Stimulated activated CD4-positive, alpha-beta T cell treated with anti-CD3 and anti-CD28 coated beads, Interleukin-1b, Interleukin-23, amount 100 ng/mL, for 1 hour (primary cell): ENCODE data around the gene ROR1.

ENCODE experiments used
- DNase-seq, 2 donors: peaks; one replicate each; pipeline ENCODE4 v3.0.0-alpha.2; 2020; ENCODE audit warnings: low read depth in 2 of 2

ROR1 gene

DNA sequence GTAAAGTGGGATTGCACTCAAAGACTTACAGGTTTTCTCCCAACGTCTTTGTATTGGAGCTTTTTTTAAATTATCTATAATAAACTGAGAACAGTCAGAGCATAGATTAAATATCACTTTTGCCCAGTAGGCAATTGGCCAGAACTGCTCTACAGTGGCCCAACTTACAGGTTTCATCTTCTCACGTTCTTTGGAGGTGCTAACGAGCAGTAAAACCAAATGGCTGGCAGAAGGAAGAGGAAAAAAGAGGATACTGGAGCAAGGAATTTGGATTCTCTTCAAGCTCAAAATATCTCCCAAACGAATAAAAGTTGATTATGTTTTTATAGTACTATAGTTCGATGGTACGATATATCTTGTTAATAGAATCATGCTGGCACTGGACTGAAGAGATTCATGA is 201.1 kb downstream of the ROR1 start:
- no peak for DNase-seq

DNA sequence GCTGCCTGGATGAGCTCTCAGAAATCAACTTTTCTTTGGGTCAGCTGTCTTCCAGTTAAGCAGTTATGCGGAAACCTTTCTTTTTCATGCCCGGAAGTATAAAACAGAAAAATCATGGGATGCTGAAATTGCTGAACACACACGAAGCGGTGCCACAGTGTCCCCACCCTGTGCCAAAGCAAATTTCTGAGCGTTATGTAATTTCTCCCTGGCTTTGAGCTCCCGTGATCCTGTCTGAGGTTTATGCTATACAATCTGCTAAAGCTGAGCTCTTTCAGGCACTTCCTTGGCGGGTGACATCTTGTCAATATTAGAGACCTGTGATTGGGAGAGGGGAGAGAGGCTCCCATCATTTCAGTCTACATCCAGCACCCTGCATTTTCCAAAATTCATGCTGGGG is 201.7 kb downstream of the ROR1 start:
- no peak for DNase-seq

DNA sequence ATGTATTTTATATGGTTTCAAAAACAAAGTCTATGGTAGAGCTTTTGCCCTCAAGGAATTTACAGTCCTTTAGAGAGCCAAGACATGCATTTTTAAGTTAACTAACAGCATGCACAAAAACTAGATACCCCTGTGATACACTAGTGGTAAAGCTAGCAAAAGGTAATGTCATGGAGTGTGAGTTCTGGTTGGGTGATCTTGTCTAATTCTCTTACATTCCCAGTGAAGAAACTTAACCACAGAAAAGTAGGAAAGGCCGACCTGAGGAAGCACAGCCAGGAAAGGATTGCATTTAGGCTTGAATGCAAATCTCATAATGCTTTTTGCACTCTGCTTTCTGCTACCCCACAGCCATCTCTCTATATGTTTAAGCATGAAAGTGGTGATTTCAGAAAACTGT is 202.2 kb downstream of the ROR1 start:
- DNase-seq, result no peak

DNA sequence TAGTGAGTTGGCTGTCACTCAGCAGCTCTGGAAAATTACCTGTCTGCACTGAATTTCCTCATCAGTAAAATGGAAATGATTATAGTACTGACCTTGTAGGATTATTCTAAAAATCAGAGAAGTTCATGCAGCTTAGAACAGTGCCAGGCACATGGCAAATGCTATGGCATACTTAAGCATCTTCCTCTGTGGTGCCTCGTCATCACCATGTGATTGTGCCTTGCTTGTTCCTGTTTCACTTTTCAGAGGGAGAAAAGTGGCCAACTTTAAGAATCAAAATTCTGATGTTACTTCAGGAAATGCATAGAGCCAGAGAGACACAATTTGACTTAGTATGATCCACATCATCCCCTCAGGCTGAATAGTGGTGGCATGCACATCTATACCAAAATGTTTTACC is 203.6 kb downstream of the ROR1 start:
- no peak for DNase-seq

GRCh38 chr1:63980740-63981407 is 207.1 kb downstream of the ROR1 start:
- no peak for DNase-seq

- no peak for DNase-seq
These were observed 207.6 kb downstream of the ROR1 start for GRCh38 chr1:63981408-63981773.

DNA sequence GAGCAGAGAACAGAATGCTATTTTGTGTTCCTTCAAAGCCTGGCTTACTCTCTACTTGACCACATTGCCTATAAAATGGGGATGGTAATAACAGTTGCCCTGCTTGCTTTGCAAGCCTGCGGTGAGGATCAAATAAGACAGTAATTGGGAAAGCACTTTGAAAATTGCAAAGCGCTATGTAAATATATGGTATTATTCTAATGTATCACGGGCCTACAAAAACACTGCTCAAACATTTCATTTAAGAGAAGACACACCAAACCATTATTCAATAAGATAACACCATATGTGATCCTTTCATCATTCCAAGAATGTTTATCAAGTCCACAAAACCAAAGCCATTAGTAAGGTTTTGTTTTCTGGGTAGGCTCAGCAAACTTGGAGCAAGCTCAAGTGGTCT is 208.4 kb downstream of the ROR1 start:
- no peak for DNase-seq

DNA sequence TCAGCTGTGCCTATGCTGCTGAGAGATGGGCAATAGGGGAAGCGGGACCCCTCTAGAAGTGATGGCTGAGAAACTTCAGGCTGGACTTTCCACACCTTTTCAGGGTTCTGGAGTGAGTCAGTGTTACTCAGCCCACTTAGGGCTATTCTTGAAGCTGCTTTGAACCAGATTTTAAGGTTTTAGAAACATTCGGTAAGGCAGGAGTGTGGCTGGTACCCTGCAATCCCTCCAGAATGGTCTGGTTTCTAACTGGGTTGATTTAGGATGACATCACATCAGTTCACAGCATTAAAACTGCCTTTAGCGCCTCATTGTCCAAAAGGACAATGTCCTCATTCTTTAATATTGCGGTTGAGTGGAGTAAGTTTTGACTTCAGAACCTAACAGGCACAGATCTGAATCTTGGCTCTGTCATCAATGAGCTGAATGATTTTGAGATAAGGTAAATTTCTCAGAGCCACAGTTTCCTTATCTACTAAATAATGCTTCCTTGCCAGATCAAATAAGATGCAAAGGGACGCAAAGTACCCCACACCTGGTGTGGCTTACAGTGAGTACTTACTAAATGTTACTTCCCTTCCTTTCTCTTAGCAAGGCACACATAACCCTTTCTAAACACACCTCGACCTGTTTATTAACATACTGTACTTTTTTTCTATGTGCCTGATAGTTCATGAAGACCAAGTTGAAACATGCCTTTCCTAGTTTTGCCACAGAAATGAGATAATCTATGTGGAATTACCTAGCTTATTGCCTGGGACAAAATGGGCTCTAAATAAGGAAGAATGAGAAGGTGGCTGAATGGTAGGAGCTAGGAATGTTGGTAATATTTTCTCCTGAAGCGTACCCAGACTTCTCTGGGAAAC is 209.8 kb downstream of the ROR1 start:
- DNase-seq, result no peak

DNA sequence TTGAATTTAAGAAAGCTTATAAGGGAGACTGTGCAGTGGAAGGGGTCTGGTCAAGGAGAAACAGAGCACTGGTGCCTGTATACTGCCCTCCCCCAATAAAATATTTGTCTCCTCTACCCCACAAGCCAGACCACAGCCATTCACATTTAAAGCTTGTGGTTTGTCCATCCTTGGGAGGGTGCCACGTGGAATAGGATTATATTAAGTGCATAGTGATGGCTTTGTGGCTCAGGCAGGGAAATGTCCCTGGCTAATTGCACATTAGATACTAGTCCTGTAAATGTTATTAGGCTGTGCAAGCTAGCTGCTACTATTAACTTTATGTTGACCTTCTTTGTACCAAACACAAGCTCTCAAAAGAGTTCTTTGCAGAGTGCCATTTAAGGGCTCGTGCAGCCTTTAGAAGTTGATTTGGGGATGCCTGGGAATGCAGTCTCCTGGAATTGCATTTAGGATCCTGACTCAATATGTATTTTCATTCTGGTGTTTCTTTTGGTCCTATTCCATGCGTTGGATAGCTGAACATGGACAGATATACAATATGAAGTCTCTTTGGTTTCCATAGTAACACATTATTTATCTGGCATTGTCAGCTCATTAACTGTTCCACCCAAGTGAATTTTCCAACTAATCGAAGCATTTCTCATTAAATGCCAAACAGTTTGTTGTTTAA is 210.6 kb downstream of the ROR1 start:
- DNase-seq, result no peak

DNA sequence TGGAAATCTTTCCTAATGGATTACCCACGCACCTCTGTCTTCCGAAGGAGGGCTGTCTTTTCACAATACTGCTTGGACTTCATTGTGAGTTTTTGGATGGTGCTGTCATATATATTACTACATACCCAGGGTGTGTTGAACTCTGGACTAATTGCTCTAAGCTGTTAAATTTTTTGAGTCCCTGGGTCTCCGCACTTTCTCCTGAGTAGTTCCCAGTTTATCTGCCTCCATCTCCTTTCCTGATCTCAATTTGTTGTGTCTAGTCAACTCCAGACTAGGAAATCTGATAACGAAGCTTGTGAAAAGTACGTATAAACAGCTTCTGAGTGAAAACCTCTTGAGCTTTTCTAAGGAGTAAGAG is 211.1 kb downstream of the ROR1 start:
- DNase-seq, result no peak

DNA sequence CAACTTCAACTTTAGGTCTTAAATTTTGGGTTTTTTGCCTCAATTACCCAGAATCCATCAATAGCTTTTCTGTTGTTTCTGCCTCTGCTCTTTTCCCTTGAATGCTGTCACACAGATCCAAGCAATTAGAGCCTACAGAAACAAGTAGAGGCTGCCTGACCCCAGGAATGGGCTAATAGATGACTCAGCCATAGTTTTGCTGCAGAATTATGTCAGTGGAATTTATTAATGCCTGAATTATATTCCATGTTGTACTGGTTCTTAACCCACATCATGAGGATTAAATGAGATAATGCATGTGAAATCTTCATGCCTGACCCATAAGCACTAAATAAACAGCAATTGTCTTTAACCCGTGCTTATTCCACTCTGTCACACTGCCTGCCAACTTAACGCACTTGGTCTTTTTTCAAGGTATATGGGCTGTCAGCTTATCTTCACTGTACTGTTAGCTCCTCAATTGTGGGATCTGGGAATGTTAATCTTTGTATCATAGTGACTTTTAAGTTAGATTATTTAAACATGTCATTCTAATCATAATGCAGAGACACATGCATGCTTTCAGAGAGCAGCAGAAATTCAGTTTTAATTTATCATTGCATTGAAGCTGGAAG is 213.3 kb downstream of the ROR1 start:
- no peak for DNase-seq

GRCh38 chr1:63987628-63988024 is 213.8 kb downstream of the ROR1 start:
- DNase-seq, result no peak

- no peak for DNase-seq
These were observed 215.1 kb downstream of the ROR1 start for GRCh38 chr1:63988941-63989340.

GRCh38 chr1:63991685-63992084 is 217.9 kb downstream of the ROR1 start:
- no peak for DNase-seq

GRCh38 chr1:64000021-64000420 is 226.2 kb downstream of the ROR1 start:
- DNase-seq, result no peak

DNA sequence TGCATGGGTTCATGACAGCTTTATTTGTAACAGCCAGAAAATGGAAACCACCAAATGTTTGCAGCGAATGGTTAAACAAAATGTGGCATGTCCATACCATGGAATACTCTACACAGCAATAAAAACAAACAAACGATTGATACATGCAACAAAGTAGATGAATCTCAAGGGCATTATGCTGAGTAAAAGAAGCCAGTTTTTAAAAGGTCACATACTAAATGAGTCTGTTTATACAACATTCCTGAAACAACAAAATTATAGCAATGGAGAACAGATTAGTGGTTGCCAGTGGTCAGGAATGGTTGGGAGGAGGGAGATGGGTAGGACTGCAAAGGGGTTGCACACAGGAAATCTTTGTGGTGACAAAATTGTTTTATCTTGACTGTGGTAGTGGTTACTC is 227.2 kb downstream of the ROR1 start:
- no peak for DNase-seq

DNA sequence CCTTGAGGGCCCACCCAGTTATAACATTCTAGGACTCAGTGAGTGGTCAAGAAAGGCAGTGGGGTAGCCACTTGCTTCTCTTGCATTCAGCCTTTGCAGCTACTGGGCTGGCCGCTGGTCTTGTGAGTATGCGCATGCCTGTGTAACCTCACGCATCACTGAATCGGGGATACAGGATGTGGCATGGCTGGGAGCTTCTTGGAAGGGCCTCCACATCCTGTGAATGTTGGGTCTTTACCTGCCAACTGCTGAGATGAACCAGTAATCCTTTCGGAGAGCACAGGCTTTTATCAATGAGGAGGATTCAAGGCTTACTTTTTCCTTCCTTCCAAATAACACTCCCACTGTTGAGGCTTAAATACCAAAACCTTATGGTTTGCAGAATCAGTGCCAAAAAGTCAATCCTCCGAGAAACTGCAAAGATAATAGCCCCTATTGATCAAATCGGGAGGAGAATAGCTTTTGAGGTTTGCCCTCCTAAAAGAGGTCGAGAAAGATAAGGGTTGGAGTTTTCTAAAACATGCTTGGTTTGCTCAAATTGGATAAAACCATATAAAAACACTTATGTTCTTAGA is 230.7 kb downstream of the ROR1 start:
- DNase-seq, result no peak

- no peak for DNase-seq
These were observed 232.0 kb downstream of the ROR1 start for GRCh38 chr1:64005801-64006200.

DNA sequence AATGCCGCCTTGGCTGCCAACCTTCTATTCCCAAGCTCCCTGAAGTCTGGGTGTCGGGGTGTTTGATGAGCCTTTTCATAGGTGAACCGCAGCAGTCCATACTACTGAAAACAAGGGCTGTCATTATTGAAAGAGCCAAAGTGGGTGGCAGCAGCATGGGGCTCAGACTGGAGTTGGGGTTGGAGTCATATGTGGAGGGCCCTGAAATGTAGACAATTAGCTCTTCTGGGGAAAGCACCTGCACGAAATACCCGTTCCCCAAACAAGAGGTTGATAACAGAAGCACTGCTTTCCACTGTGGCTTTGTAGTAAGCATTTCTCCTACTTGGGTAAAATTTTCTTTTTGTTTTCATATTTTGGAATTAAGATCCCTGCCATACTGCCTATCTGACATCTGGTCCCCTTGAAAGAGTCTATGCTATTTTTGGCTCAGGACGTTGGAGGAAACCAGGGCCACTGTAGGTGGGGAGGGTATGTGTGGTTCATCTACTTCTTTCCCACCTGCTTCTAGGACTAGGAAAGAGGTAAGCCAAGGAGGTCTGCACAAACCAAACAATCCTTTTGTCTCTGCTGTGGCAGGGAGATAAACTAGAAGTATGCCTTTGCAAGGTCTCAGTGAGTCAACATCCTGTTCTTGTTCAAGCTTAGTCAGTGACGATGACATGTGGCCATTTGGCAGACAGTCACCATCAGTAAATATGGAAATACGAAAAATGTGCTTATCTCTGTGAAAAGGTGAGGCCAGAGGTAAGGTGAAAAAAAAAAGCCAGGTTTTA is 232.6 kb downstream of the ROR1 start:
- DNase-seq, result no peak

- DNase-seq, result no peak
These were observed 236.5 kb downstream of the ROR1 start for GRCh38 chr1:64010316-64010715.

- DNase-seq, result no peak
These were observed 239.6 kb downstream of the ROR1 start for GRCh38 chr1:64013395-64013794.
